ENCODE measurements around the gene STN1. TPM values are rescaled to one million over a fixed set of nuclear protein-coding genes. Genes with fewer than 3 reads are reported as not detected.

The STN1 gene
- total RNA-seq, 1 donor from 2014 or later = 21.5 TPM

- Mint-ChIP-seq H3K36me3 (ENCODE audit: unreplicated experiment) (no peaks in the 10 kb centered on the region), H3K4me3 (ENCODE audit: unreplicated experiment) (no peak overlapping the region), H3K27ac (ENCODE audit: unreplicated experiment) (no peak overlapping the region), H3K9me3 (ENCODE audit: unreplicated experiment) (no peaks in the 10 kb centered on the region), H3K4me1 (ENCODE audit: unreplicated experiment) (peaks cover 2% of the 10 kb centered on the region), H3K27me3 (ENCODE audit: unreplicated experiment) (no peaks in the 10 kb centered on the region)
- TF ChIP-seq CTCF (IDR thresholded peaks at IDR 0.05) = no peak
- no peak for DNase-seq (ENCODE audit: extremely low spot score, unreplicated experiment)
These were observed 7.6 kb upstream of the STN1 start for GRCh38 chr10:103925591-103925990.

- TF ChIP-seq CTCF (IDR thresholded peaks at IDR 0.05) = no peak
- no peak overlapping the region for H3K27ac Mint-ChIP-seq (ENCODE audit: unreplicated experiment)
- H3K9me3 Mint-ChIP-seq (ENCODE audit: unreplicated experiment) = no peaks in the 10 kb centered on the region
- no peaks in the 10 kb centered on the region for H3K36me3 Mint-ChIP-seq (ENCODE audit: unreplicated experiment)
- DNase-seq (ENCODE audit: extremely low spot score, unreplicated experiment) = no peak
- peaks cover 7% of the 10 kb centered on the region for H3K4me1 Mint-ChIP-seq (ENCODE audit: unreplicated experiment)
- no peaks in the 10 kb centered on the region for H3K27me3 Mint-ChIP-seq (ENCODE audit: unreplicated experiment)
- H3K4me3 Mint-ChIP-seq (ENCODE audit: unreplicated experiment) = no peak overlapping the region
These were observed 5.5 kb upstream of the STN1 start for GRCh38 chr10:103923502-103923901.

- Mint-ChIP-seq H3K36me3 (ENCODE audit: unreplicated experiment) (no peaks in the 10 kb centered on the region), H3K9me3 (ENCODE audit: unreplicated experiment) (no peaks in the 10 kb centered on the region), H3K27ac (ENCODE audit: unreplicated experiment) (no peak overlapping the region), H3K27me3 (ENCODE audit: unreplicated experiment) (no peaks in the 10 kb centered on the region), H3K4me1 (ENCODE audit: unreplicated experiment) (peaks cover 8% of the 10 kb centered on the region), H3K4me3 (ENCODE audit: unreplicated experiment) (no peak overlapping the region)
- DNase-seq (ENCODE audit: extremely low spot score, unreplicated experiment) = no peak
- no peak for TF ChIP-seq CTCF (IDR thresholded peaks at IDR 0.05)
These were observed 4.7 kb upstream of the STN1 start for GRCh38 chr10:103922659-103923058.

GRCh38 chr10:103921750-103922195 lies 3.8 kb upstream of the STN1 start:
- Mint-ChIP-seq H3K27me3 (ENCODE audit: unreplicated experiment) (no peaks in the 10 kb centered on the region), H3K27ac (ENCODE audit: unreplicated experiment) (no peak overlapping the region), H3K4me1 (ENCODE audit: unreplicated experiment) (peaks cover 16% of the 10 kb centered on the region), H3K9me3 (ENCODE audit: unreplicated experiment) (no peaks in the 10 kb centered on the region), H3K4me3 (ENCODE audit: unreplicated experiment) (no peak overlapping the region), H3K36me3 (ENCODE audit: unreplicated experiment) (no peaks in the 10 kb centered on the region)
- DNase-seq (ENCODE audit: extremely low spot score, unreplicated experiment) = no peak
- TF ChIP-seq CTCF (IDR thresholded peaks at IDR 0.05) = no peak

- Mint-ChIP-seq H3K9me3 (ENCODE audit: unreplicated experiment) (no peaks in the 10 kb centered on the region), H3K36me3 (ENCODE audit: unreplicated experiment) (no peaks in the 10 kb centered on the region), H3K27ac (ENCODE audit: unreplicated experiment) (no peak overlapping the region), H3K4me3 (ENCODE audit: unreplicated experiment) (no peak overlapping the region), H3K27me3 (ENCODE audit: unreplicated experiment) (no peaks in the 10 kb centered on the region), H3K4me1 (ENCODE audit: unreplicated experiment) (peaks cover 22% of the 10 kb centered on the region)
- TF ChIP-seq CTCF (IDR thresholded peaks at IDR 0.05) = no peak
- no peak for DNase-seq (ENCODE audit: extremely low spot score, unreplicated experiment)
These were observed 3.3 kb upstream of the STN1 start for GRCh38 chr10:103921248-103921647.

Data from osteocyte (in vitro differentiated cells).